Measurements from ENCODE around the gene STK36. TPM values are rescaled to one million over a fixed set of nuclear protein-coding genes. Genes with fewer than 3 reads are reported as not detected.

The STK36 gene
- total and polyA plus RNA-seq, 10 of the 15 experiments (the other 5 are each of a cell fraction or from before 2014, with no cell fraction given) = 4.0 to 22.8 (median 16.7) TPM

- H3K9me3 ChIP-seq (replicated peaks; ENCODE audit: control insufficient read depth, insufficient read depth, low read length) = no peaks in the 10 kb centered on the region
- POLR2A ChIA-PET = no interaction called here
- RAD21 ChIA-PET (ENCODE audit: unreplicated experiment) = no interaction called here
- SMC1A ChIA-PET (ENCODE audit: uncharacterized antibody, unreplicated experiment) = no interaction called here
- no peak overlapping the region for H2AFZ ChIP-seq (ENCODE audit: control insufficient read depth, low read depth, low read length)
- H3K4me2 ChIP-seq (ENCODE audit: control insufficient read depth, insufficient read depth) = no peak overlapping the region
- no peak for FAIRE-seq
- peaks cover 24 to 25% of the 10 kb centered on the region in 2 experiments; a peak in 3 of 4 replicates for H3K36me3 ChIP-seq (ENCODE audit: control insufficient read depth in 2 of 2, insufficient read depth in 2 of 2, low read length in 1 of 2)
- no peak for DNase-seq (ENCODE audit: low read depth, low spot score)
- no TSS peak for BruUV-seq (replicated peaks)
- no peak overlapping the region for H3K9ac ChIP-seq (ENCODE audit: control insufficient read depth, insufficient read depth, low read length)
- H3K79me2 ChIP-seq (ENCODE audit: control insufficient read depth, insufficient read depth, low read length) = peaks cover 13% of the 10 kb centered on the region
- H3K27ac ChIP-seq (ENCODE audit: control insufficient read depth, insufficient read depth) = no peak overlapping the region
- CTCF ChIA-PET = no interaction called here
- no peak for ATAC-seq
- TF ChIP-seq MTA3 (IDR thresholded peaks at IDR 0.05; ENCODE audit: borderline replicate concordance, low read length) (no peak), IKZF1 (conservative IDR thresholded peaks at IDR 0.05) (no peak), HSF1 (IDR thresholded peaks at IDR 0.05; ENCODE audit: low read depth, low read length) (no peak), HDAC6 (IDR thresholded peaks at IDR 0.05; ENCODE audit: unreplicated experiment) (no peak), SIX5 (IDR thresholded peaks at IDR 0.05; ENCODE audit: low read depth, low read length, severe bottlenecking) (no peak), RAD51 (IDR thresholded peaks at IDR 0.05) (no peak), PAX8 (IDR thresholded peaks at IDR 0.05) (no peak), SP1 (IDR thresholded peaks at IDR 0.05; ENCODE audit: low read depth, low read length) (no peak), TCF7 (IDR thresholded peaks at IDR 0.05; ENCODE audit: borderline replicate concordance) (no peak), ZNF217 (IDR thresholded peaks at IDR 0.05) (no peak), MYB (IDR thresholded peaks at IDR 0.05; ENCODE audit: borderline replicate concordance, low read depth, low read length) (no peak), ZBTB33 (IDR thresholded peaks at IDR 0.05) (no peak), POU2F2 (IDR thresholded peaks at IDR 0.05; ENCODE audit: borderline replicate concordance, low read depth, low read length) (no peak)
- no peaks in the 10 kb centered on the region for H4K20me1 ChIP-seq (ENCODE audit: control insufficient read depth, insufficient read depth)
- H3K4me3 ChIP-seq = no peak overlapping the region
- intact Hi-C loops (cut with micrococcal nuclease; ENCODE audit: unreplicated experiment) (no loop called here), in situ Hi-C loops (cut with MboI) (loop anchor here (5.0 kb wide), 1 partner anchor 183 kb away; no protein-coding TSS in a partner anchor)
- H3K4me1 ChIP-seq (ENCODE audit: control insufficient read depth, insufficient read depth, low read length) = peaks cover 9% of the 10 kb centered on the region
- no peaks in the 10 kb centered on the region for H3K27me3 ChIP-seq (replicated peaks in 1 of 2; ENCODE audit: control insufficient read depth in 2 of 2, insufficient read depth in 2 of 2, low read length in 1 of 2)
- WGBS (ENCODE audit: insufficient coverage, insufficient replicate concordance, low lambda C conversion rate, missing lambda C conversion rate) = 96% methylated on average over 15 of the region's 15 CpGs
Observed at GRCh38 chr2:218663901-218664300, 8.0 kb upstream of the STK36 start.
